ENCODE data around the gene FOXC1. TPM values are rescaled to one million over a fixed set of nuclear protein-coding genes. Genes with fewer than 3 reads are reported as not detected.
A peak's percentile ranks its signal among the peaks of the same experiment; 100 is the strongest.

The FOXC1 gene
- total RNA-seq, 1 experiment from 2014 or later, result 40.7 TPM

GRCh38 chr6:1613346-1613687, 3.6 kb downstream of the FOXC1 start:
- intact Hi-C loops (cut with micrococcal nuclease), result no loop called here
- Histone ChIP-seq H3K9me3 (ENCODE audit: control insufficient read depth in 1 of 2, insufficient read depth in 1 of 2, low read depth in 1 of 2, low read length in 2 of 2) (no peaks in the 10 kb centered on the region), H3K4me3 (replicated peaks in 1 of 2; ENCODE audit: low read depth in 1 of 2, low read length in 2 of 2) (peak overlapping the region in 1 of 2 experiments; percentile 79; a peak in 2 of 4 replicates), H3K27ac (ENCODE audit: low read depth, low read length) (no peak overlapping the region), H2AFZ (ENCODE audit: low read depth, low read length, poor library complexity, severe bottlenecking) (no peak overlapping the region), H3K79me2 (ENCODE audit: insufficient read depth, low read length) (peaks cover 40% of the 10 kb centered on the region), H3K4me2 (ENCODE audit: low read length) (peak overlapping the region; percentile 97; the same call in 1 of the 2 replicates), H3K4me1 (ENCODE audit: control insufficient read depth in 1 of 2, insufficient read depth in 2 of 2, low read length in 2 of 2) (peaks cover 11 to 22% of the 10 kb centered on the region in 2 experiments; a peak in 3 of 4 replicates), H3K36me3 (ENCODE audit: control insufficient read depth in 1 of 2, insufficient read depth in 2 of 2, low read length in 2 of 2) (peaks cover 3 to 4% of the 10 kb centered on the region in 2 experiments; a peak in 1 of 4 replicates), H3K27me3 (ENCODE audit: insufficient read depth, low read length) (no peaks in the 10 kb centered on the region), H3K9me2 (ENCODE audit: insufficient read depth) (no peaks in the 10 kb centered on the region), H3K9ac (ENCODE audit: low read length) (peak overlapping the region; percentile 16; the same call in 1 of the 2 replicates), H4K20me1 (ENCODE audit: insufficient read depth) (0 out of 2 replicates have a peak, but pooled peaks cover 6% of the 10 kb centered on the region)
- no peak for DNase-seq (ENCODE audit: low read depth, low spot score)
- no peak for TF ChIP-seq SP1 (IDR thresholded peaks at IDR 0.05; ENCODE audit: low read depth)
- TF ChIP-seq CEBPB (IDR thresholded peaks at IDR 0.05; ENCODE audit: low read depth), result no peak
- TF ChIP-seq YY1 (IDR thresholded peaks at IDR 0.05; ENCODE audit: extremely low read depth, insufficient replicate concordance, low read depth, low read length), result no peak
- no peak for TF ChIP-seq EZH2 (IDR thresholded peaks at IDR 0.05)
- no peak for TF ChIP-seq CBX3 (IDR thresholded peaks at IDR 0.05; ENCODE audit: low read depth)
- no peak for TF ChIP-seq TCF7L2 (IDR thresholded peaks at IDR 0.05; ENCODE audit: borderline replicate concordance, extremely low read depth, insufficient read depth, insufficient read length)
- no peak for TF ChIP-seq ELF1 (IDR thresholded peaks at IDR 0.05; ENCODE audit: borderline replicate concordance, low read depth)
- no peak for TF ChIP-seq ZFX (IDR thresholded peaks at IDR 0.05)
- TF ChIP-seq EZH2phosphoT487 (IDR thresholded peaks at IDR 0.05; ENCODE audit: borderline replicate concordance), result no peak
- no peak for TF ChIP-seq ZBTB33 (IDR thresholded peaks at IDR 0.05; ENCODE audit: extremely low read depth, insufficient replicate concordance, low read length)
- TF ChIP-seq POLR2A (IDR thresholded peaks at IDR 0.05; ENCODE audit: borderline replicate concordance, extremely low read depth, insufficient read depth, insufficient read length), result no peak
- no peak for TF ChIP-seq JUND (IDR thresholded peaks at IDR 0.05)
- no peak for TF ChIP-seq RAD21 (IDR thresholded peaks at IDR 0.05; ENCODE audit: low read depth)
- BruUV-seq (replicated peaks), result no TSS peak
- POLR2A ChIA-PET, result no interaction called here
- ATAC-seq, result no peak
- RAD21 ChIA-PET (ENCODE audit: low non-redundant PET in 1 of 2, low total read pairs in 2 of 2, uncharacterized antibody in 2 of 2, unreplicated experiment in 2 of 2), result interaction anchor here in 1 of 2 experiments (0.8 kb wide), 1 partner anchor 73 kb away, joined by 5 read pairs; no protein-coding TSS in a partner anchor
- CTCF ChIA-PET, result interaction anchor here (1.9 to 2.1 kb wide), 2 partner anchors 74 to 740 kb away, joined by 7 to 9 read pairs; no protein-coding TSS in a partner anchor

All from HCT116 (cell line).